Lower leg skin (tissue), 3 donors: ENCODE results near the gene TRIM16.
"Not testable (repeated sequence)": the region's sequence is repeated elsewhere in the genome, so short reads cannot be mapped to it uniquely, and the experiment has no call there.

Experiments
- POLR2A ChIP-seq, 2 donors: fragments of 450-650 bp; IDR thresholded peaks; one replicate each; pipeline ENCODE4 v1.6.1; 2016 to 2017; ENCODE audit warnings: antibody characterized with exemption in 2 of 2, mild to moderate bottlenecking in 1 of 2, moderate library complexity in 1 of 2
- TF ChIP-seq, protein P1 (sequence below), 3 donors: fragments of 450-650 bp; IDR thresholded peaks; one replicate each; pipeline ENCODE4 v1.5.1; 2016; ENCODE audit warnings: antibody characterized with exemption in 3 of 3, mild to moderate bottlenecking in 3 of 3, moderate library complexity in 2 of 3

DNA sequence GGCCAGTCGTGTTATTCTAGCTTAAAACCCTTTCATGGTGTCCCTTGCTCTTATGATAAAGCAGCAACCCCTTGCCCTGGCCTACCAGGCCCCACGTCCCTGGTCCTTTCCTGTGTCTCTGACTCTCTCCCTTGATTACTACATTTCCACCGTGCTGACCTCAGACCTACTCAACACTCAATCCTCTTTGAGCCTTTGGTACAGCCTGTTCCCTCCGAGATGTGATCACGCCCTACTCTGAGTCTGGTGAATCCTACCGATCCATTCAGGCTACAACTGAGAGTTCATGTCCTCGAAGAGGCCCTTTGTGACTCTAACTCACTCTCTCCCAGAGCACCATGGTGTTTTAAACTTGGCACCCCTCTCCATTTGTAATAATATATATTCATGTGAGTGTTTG is 54.1 kb downstream of the TRIM16 start:
- not testable (repeated sequence) for TF ChIP-seq POLR2A (IDR thresholded peaks at IDR 0.05)
- TF ChIP-seq, protein P1, sequence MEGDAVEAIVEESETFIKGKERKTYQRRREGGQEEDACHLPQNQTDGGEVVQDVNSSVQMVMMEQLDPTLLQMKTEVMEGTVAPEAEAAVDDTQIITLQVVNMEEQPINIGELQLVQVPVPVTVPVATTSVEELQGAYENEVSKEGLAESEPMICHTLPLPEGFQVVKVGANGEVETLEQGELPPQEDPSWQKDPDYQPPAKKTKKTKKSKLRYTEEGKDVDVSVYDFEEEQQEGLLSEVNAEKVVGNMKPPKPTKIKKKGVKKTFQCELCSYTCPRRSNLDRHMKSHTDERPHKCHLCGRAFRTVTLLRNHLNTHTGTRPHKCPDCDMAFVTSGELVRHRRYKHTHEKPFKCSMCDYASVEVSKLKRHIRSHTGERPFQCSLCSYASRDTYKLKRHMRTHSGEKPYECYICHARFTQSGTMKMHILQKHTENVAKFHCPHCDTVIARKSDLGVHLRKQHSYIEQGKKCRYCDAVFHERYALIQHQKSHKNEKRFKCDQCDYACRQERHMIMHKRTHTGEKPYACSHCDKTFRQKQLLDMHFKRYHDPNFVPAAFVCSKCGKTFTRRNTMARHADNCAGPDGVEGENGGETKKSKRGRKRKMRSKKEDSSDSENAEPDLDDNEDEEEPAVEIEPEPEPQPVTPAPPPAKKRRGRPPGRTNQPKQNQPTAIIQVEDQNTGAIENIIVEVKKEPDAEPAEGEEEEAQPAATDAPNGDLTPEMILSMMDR (IDR thresholded peaks at IDR 0.05): not testable (repeated sequence)
